Activated CD4-positive, alpha-beta T cell treated with anti-CD3 and anti-CD28 coated beads, Interleukin-2, amount 10 ng/mL, durations not matched to agents 24 days and 14 days (primary cell): ENCODE results near the gene C15orf40. TPM values are rescaled to one million over a fixed set of nuclear protein-coding genes. Genes with fewer than 3 reads are reported as not detected.

Experiments
- total RNA-seq: library from RNA; stranded (reverse); gene quantifications from 2 replicates; pipeline ENCODE4 v1.2.3, GENCODE V29; 2022

Gene C15orf40
- total RNA-seq, 1 donor from 2014 or later = 23.6 TPM

Other genes starting within 250 kb of the C15orf40 start
- not detected in 2 replicates for gene FSD2, start 205.6 kb downstream of the C15orf40 start, total RNA-seq
- gene WHAMM, start 202.0 kb downstream of the C15orf40 start, total RNA-seq = 5.1 and 6.7 TPM in 2 replicates
- gene HOMER2, start 58.9 kb downstream of the C15orf40 start, total RNA-seq = 29.3 and 32.1 TPM in 2 replicates
- 23.9 and 26.4 TPM in 2 replicates for gene RAMAC, start 25.4 kb downstream of the C15orf40 start, total RNA-seq
- gene BTBD1, start 55.6 kb upstream of the C15orf40 start, total RNA-seq = 61.7 and 62.7 TPM in 2 replicates
- 3.6 and 4.0 TPM in 2 replicates for gene TM6SF1, start 96.0 kb upstream of the C15orf40 start, total RNA-seq
- 34.6 and 38.7 TPM in 2 replicates for gene HDGFL3, start 196.2 kb upstream of the C15orf40 start, total RNA-seq